ENCODE results near the gene PRKCZ.

DNA sequence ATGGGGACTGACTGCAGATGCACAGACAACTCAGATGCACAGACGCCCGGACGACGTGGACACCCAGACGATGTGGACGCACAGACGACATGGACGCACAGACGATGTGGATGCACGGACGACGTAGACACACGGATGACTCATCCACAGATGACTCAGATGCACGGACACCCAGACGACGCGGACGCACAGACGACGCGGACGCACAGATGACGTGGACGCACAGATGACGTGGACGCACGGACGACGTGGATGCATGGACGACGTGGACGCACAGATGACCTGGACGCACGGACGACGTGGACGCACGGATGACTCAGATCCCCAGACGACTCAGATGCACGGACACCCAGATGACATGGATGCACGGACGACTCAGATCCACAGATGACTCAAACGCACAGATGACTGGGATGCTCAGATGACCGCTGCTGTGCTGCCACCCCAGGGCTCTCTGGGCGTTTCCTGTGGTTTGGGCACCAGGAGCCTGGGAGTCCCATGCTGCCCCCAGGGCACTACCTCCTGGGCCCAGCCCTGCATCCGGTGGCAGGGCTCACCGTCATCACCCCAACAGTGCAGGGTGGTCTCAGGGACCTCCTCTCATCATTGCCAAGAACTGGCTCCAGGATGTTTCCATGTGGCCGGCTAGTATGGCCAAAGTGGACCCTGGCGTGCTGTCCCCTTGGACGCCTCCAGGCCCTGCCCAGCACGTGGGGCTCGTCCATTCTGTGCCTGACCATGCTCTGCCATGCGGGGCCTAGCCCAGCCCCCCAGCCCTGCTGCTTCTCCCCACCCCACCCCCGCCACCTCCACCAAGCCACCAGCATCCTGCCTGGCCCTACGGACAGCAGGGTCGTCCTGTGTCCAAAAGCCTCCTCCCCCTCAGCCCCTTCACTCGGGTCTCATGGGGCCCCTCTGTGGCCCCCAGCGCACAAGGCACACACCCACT, 130.4 kb downstream of the PRKCZ start:
- TF ChIP-seq, protein P1, sequence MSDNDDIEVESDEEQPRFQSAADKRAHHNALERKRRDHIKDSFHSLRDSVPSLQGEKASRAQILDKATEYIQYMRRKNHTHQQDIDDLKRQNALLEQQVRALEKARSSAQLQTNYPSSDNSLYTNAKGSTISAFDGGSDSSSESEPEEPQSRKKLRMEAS (IDR thresholded peaks at IDR 0.05), result no peak
- TF ChIP-seq CTCF (IDR thresholded peaks at IDR 0.05; ENCODE audit: low read depth, low read length, missing input control) (no peak), JUND (IDR thresholded peaks at IDR 0.05) (no peak), TAF1 (conservative IDR thresholded peaks at IDR 0.05) (no peak), YY1 (IDR thresholded peaks at IDR 0.05) (no peak), SP1 (IDR thresholded peaks at IDR 0.05) (no peak), GABPA (IDR thresholded peaks at IDR 0.05 in 1 of 2, conservative IDR thresholded peaks at IDR 0.05 in 1 of 2) (no peak), RAD21 (IDR thresholded peaks at IDR 0.05) (no peak)
